HCT116 (cell line): ENCODE data around the gene CES5A.

Experiments used
- CEBPB ChIP-seq: IDR thresholded peaks from 2 replicates; pipeline ENCODE4 v1.6.1; 2012; ENCODE audit warnings: low read depth
- CTCF ChIP-seq, 3 experiments: fragments of 200-600 bp in 1 of 3; sonication (generic) in 1 of 3; IDR thresholded peaks in 2 of 3; conservative IDR thresholded peaks in 1 of 3; 2 replicates each; pipeline ENCODE4 v1.5.1; 2012 to 2017; ENCODE audit warnings: low read depth in 2 of 3, low read length in 2 of 3, antibody characterized with exemption in 1 of 3, borderline replicate concordance in 1 of 3, control low read depth in 1 of 3, mild to moderate bottlenecking in 1 of 3, mixed read lengths in 1 of 3, mixed run types in 1 of 3, moderate library complexity in 1 of 3; ENCODE audit not compliant: insufficient read depth in 1 of 3

- no peak for TF ChIP-seq CEBPB
- TF ChIP-seq CTCF (IDR thresholded peaks at IDR 0.05 in 2 of 3, conservative IDR thresholded peaks at IDR 0.05 in 1 of 3; ENCODE audit: borderline replicate concordance in 1 of 3, insufficient read depth in 1 of 3, low read depth in 2 of 3, low read length in 2 of 3), result no peak
Observed at GRCh38 chr16:55820615-55821014, 54.6 kb downstream of the CES5A start.
